OCI-LY1 (cell line): Measurements from ENCODE around the gene YKT6.

Experiments used
- H2AFZ ChIP-seq: fragments of 200-600 bp; sonication (generic), shearing (Covaris generic); 2 replicates; pipeline ENCODE4 v1.6.0; 2014; ENCODE audit warnings: antibody characterized with exemption, mild to moderate bottlenecking, low read length
- H3F3A ChIP-seq: fragments of 200-600 bp; sonication (generic), shearing (Covaris generic); 2 replicates; pipeline ENCODE4 v1.6.0; 2014; ENCODE audit warnings: mild to moderate bottlenecking, antibody characterized with exemption, low read length, moderate library complexity; ENCODE audit not compliant: insufficient read depth
- H3K27ac ChIP-seq: fragments of 200-600 bp; sonication (generic); 2 replicates; pipeline ENCODE4 v1.5.1; 2014; ENCODE audit warnings: low read length, mixed run types, mild to moderate bottlenecking, low read depth; ENCODE audit not compliant: poor library complexity, severe bottlenecking
- H3K27me3 ChIP-seq: fragments of 200-600 bp; sonication (generic); 2 replicates; pipeline ENCODE4 v1.6.0; 2014; ENCODE audit warnings: antibody characterized with exemption, mild to moderate bottlenecking, low read length, moderate library complexity; ENCODE audit not compliant: insufficient read depth
- H3K36me3 ChIP-seq: fragments of 200-600 bp; sonication (generic); 2 replicates; pipeline ENCODE4 v1.6.1; 2014; ENCODE audit warnings: mild to moderate bottlenecking, antibody characterized with exemption, low read length, moderate library complexity, mixed read lengths; ENCODE audit not compliant: insufficient read depth
- H3K4me1 ChIP-seq: fragments of 200-600 bp; sonication (generic); 2 replicates; pipeline ENCODE4 v1.5.1; 2014; ENCODE audit warnings: mild to moderate bottlenecking, low read length, moderate library complexity; ENCODE audit not compliant: insufficient read depth, severe bottlenecking
- H3K4me2 ChIP-seq: fragments of 200-600 bp; sonication (generic), shearing (Covaris generic); 2 replicates; pipeline ENCODE4 v1.6.1; 2014; ENCODE audit warnings: low read length
- H3K4me3 ChIP-seq: fragments of 200-600 bp; sonication (generic); 2 replicates; pipeline ENCODE4 v1.5.1; 2014; ENCODE audit warnings: low read length, low read depth, mild to moderate bottlenecking, mixed read lengths; ENCODE audit not compliant: poor library complexity, severe bottlenecking
- H3K79me2 ChIP-seq: fragments of 200-600 bp; shearing (Covaris generic); 2 replicates; pipeline ENCODE4 v1.6.1; 2016; ENCODE audit warnings: mixed run types, low read length, mixed read lengths; ENCODE audit not compliant: insufficient read depth
- H3K9ac ChIP-seq: fragments of 200-600 bp; sonication (generic), shearing (Covaris generic); 2 replicates; pipeline ENCODE4 v1.6.1; 2014; ENCODE audit warnings: mild to moderate bottlenecking, low read length, mixed read lengths
- H3K9me2 ChIP-seq: fragments of 200-600 bp; sonication (generic), shearing (Covaris generic); 2 replicates; pipeline ENCODE4 v1.6.1; 2014; ENCODE audit warnings: low read depth, mild to moderate bottlenecking, low read length, mixed read lengths
- H3K9me3 ChIP-seq: fragments of 200-600 bp; shearing (Covaris generic); 2 replicates; pipeline ENCODE4 v1.6.1; 2014; ENCODE audit warnings: low read length, mixed read lengths
- H4K20me1 ChIP-seq: fragments of 200-600 bp; sonication (generic), shearing (Covaris generic); 2 replicates; pipeline ENCODE4 v1.6.0; 2016; ENCODE audit warnings: mild to moderate bottlenecking, low read length; ENCODE audit not compliant: insufficient read depth
- EZH2 ChIP-seq: fragments of 200-600 bp; sonication (generic), shearing (Covaris generic); IDR thresholded peaks from 2 replicates; pipeline ENCODE4 v1.8.0; 2017; ENCODE audit warnings: borderline replicate concordance, mixed run types, mild to moderate bottlenecking, antibody characterized with exemption, low read length, moderate library complexity, mixed read lengths
- TF ChIP-seq, protein P1 (sequence below): fragments of 200-600 bp; sonication (generic), shearing (Covaris generic); IDR thresholded peaks from 2 replicates; pipeline ENCODE4 v1.5.1; 2017; ENCODE audit warnings: mild to moderate bottlenecking, antibody characterized with exemption, low read length, moderate library complexity, mixed read lengths

YKT6 gene

DNA sequence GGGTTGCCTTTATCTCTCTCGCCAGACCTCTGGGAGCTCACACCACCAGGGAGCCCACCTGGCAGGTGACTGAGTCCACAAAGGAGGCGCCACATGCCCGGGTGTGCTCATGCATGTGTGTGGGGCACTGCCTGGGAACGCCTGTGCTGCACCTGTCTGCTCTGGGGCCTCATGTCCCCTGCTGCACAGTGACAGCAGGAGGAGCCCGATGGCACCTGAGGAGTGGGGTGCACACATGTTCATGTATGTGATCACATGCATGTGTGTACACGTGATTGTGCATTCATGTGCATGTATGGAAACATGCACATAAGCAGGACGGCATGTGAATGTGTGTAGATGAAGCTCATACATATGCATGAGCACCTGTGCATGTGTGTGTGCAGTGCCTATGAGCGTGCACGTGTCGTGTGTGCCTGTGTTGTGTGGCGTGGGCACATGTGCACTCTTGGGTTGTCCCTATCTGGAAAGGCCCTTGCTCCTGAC lies 22.0 kb downstream of the YKT6 start:
- Histone ChIP-seq H3K36me3 (no peaks in the 10 kb centered on the region), H3K27ac (no peak overlapping the region), H3K9me2 (no peaks in the 10 kb centered on the region), H4K20me1 (no peaks in the 10 kb centered on the region), H3K4me1 (peaks cover 12% of the 10 kb centered on the region), H3K9me3 (no peaks in the 10 kb centered on the region), H3K79me2 (no peaks in the 10 kb centered on the region), H3K9ac (no peak overlapping the region), H2AFZ (no peak overlapping the region), H3K4me3 (no peak overlapping the region), H3K27me3 (peaks cover 24% of the 10 kb centered on the region), H3K4me2 (no peak overlapping the region), H3F3A (no peaks in the 10 kb centered on the region)
- TF ChIP-seq EZH2, result no peak
- TF ChIP-seq, protein P1, sequence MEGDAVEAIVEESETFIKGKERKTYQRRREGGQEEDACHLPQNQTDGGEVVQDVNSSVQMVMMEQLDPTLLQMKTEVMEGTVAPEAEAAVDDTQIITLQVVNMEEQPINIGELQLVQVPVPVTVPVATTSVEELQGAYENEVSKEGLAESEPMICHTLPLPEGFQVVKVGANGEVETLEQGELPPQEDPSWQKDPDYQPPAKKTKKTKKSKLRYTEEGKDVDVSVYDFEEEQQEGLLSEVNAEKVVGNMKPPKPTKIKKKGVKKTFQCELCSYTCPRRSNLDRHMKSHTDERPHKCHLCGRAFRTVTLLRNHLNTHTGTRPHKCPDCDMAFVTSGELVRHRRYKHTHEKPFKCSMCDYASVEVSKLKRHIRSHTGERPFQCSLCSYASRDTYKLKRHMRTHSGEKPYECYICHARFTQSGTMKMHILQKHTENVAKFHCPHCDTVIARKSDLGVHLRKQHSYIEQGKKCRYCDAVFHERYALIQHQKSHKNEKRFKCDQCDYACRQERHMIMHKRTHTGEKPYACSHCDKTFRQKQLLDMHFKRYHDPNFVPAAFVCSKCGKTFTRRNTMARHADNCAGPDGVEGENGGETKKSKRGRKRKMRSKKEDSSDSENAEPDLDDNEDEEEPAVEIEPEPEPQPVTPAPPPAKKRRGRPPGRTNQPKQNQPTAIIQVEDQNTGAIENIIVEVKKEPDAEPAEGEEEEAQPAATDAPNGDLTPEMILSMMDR, result no peak

DNA sequence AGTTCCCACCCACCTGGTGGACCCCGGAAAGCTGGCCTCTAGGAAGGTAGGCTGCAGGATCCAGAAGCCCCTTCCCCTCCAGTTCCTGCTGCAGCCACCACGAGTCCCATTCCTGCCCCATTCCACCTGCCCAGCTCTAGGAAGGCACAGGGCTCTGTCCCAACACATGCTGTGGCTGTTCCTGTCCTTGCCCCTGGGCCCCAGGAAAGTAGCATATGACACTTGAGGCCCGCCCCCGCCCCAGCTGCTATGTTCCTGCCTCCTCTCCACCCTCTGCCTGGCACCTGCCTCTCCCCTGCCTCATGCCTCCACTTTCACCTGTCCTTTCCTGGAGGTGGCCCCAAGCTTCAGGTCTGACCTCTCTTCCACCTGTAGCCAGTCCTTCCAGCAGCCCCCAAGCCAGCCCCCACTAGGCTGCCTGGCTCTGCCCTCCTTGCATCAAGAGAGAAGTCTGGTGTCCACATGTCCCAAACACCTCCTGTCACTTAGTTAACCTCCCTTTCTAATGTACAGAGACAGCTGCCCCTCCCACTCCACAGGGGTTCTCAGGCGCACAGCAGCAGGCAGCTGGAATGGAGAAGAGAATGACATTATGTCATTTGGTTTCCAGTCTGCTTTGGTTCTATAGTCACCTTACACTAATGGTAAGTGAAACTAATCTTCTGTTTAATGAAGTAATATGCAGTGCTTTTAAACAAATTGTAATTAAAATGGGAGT lies 22.7 kb downstream of the YKT6 start:
- Histone ChIP-seq H3K36me3 (no peaks in the 10 kb centered on the region), H4K20me1 (no peaks in the 10 kb centered on the region)
- TF ChIP-seq, protein P1, result no peak
- no peak for TF ChIP-seq EZH2

GRCh38 chr7:44224080-44224973 lies 23.5 kb downstream of the YKT6 start:
- Histone ChIP-seq H3K27ac (no peak overlapping the region), H3F3A (no peaks in the 10 kb centered on the region), H3K36me3 (no peaks in the 10 kb centered on the region), H2AFZ (no peak overlapping the region), H3K4me2 (no peak overlapping the region), H3K4me1 (peaks cover 12% of the 10 kb centered on the region), H3K4me3 (no peak overlapping the region), H4K20me1 (no peaks in the 10 kb centered on the region), H3K9me2 (no peaks in the 10 kb centered on the region), H3K9ac (no peak overlapping the region), H3K27me3 (peaks cover 24% of the 10 kb centered on the region), H3K9me3 (no peaks in the 10 kb centered on the region), H3K79me2 (no peaks in the 10 kb centered on the region)
- TF ChIP-seq, protein P1, result no peak
- TF ChIP-seq EZH2, result no peak

More for the DNA sequence above, 22.7 kb downstream of the YKT6 start:
- Histone ChIP-seq H3K27me3 (peaks cover 24% of the 10 kb centered on the region), H3F3A (no peaks in the 10 kb centered on the region), H2AFZ (no peak overlapping the region), H3K9me3 (no peaks in the 10 kb centered on the region), H3K4me3 (no peak overlapping the region), H3K79me2 (no peaks in the 10 kb centered on the region), H3K27ac (no peak overlapping the region), H3K4me2 (no peak overlapping the region), H3K9me2 (no peaks in the 10 kb centered on the region), H3K9ac (no peak overlapping the region), H3K4me1 (peaks cover 12% of the 10 kb centered on the region)
